Activated CD8-positive, alpha-beta memory T cell treated with anti-CD3 and anti-CD28 coated beads, Interleukin-2, amount 10 ng/mL, durations not matched to agents 7 days and 5 days (primary cell): ENCODE data around the gene TMEM51. TPM values are rescaled to one million over a fixed set of nuclear protein-coding genes. Genes with fewer than 3 reads are reported as not detected.

ENCODE experiments used
- ATAC-seq: fragments of 150-1000 bp; cut with Tn5 transposase; one replicate; pipeline ENCODE4 v1.10.0; 2021; ENCODE audit warnings: moderate library complexity
- CTCF ChIA-PET: fragments of 350-600 bp; sonication (Branson Sonifier 250); formaldehyde crosslinking; loops from one replicate; lab custom pipeline; 2021; ENCODE audit warnings: antibody characterized with exemption; lab: Charles Lee
- DNase-seq: peaks from one replicate; pipeline ENCODE4 v3.0.0-alpha.2; 2020
- H3K27ac Mint-ChIP-seq: one replicate; pipeline ENCODE4 v1.8.0; 2021; ENCODE audit warnings: mild to moderate bottlenecking, mixed read lengths
- H3K27me3 Mint-ChIP-seq: one replicate; pipeline ENCODE4 v1.8.0; 2021; ENCODE audit warnings: mixed read lengths
- H3K36me3 Mint-ChIP-seq: one replicate; pipeline ENCODE4 v1.8.0; 2021; ENCODE audit warnings: mild to moderate bottlenecking, mixed read lengths
- H3K4me1 Mint-ChIP-seq: one replicate; pipeline ENCODE4 v1.8.0; 2021; ENCODE audit warnings: mixed read lengths
- H3K4me3 Mint-ChIP-seq: one replicate; pipeline ENCODE4 v1.8.0; 2021; ENCODE audit warnings: mild to moderate bottlenecking, moderate library complexity, mixed read lengths
- H3K9me3 Mint-ChIP-seq: one replicate; pipeline ENCODE4 v1.8.0; 2022; ENCODE audit warnings: low read depth, mixed read lengths
- total RNA-seq, 2 experiments: library from RNA; stranded (reverse); gene quantifications; one replicate each; pipeline ENCODE4 v1.2.3, GENCODE V29; 2021

Gene TMEM51
- total RNA-seq, 2 experiments from 2014 or later: not detected

DNA sequence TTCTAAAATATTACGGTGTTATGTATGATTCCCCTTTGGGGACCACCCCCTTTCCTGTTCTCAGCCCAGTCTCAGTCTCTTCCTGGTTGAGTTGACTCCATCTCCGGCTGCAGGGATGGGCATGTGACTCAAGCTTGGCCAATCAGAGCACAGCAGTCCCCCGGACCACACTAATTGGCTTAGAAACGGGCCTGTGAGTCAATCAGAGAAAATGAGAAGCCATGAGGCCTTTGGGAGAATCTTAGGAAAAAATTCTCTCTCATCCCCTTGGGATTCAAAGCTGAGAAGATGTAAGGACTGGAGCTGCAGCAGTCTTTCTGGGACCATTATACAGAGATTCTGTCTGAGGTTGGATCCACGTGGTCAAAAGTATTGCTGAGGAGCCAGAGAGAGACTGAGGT lies 82.8 kb downstream of the TMEM51 start:
- ATAC-seq (no peak), DNase-seq (no peak)
- Mint-ChIP-seq H3K4me1 (peaks cover 15% of the 10 kb centered on the region), H3K36me3 (no peaks in the 10 kb centered on the region), H3K4me3 (no peak overlapping the region), H3K27ac (no peak overlapping the region), H3K27me3 (peaks cover 31% of the 10 kb centered on the region), H3K9me3 (no peaks in the 10 kb centered on the region)
- CTCF ChIA-PET: no interaction called here

DNA sequence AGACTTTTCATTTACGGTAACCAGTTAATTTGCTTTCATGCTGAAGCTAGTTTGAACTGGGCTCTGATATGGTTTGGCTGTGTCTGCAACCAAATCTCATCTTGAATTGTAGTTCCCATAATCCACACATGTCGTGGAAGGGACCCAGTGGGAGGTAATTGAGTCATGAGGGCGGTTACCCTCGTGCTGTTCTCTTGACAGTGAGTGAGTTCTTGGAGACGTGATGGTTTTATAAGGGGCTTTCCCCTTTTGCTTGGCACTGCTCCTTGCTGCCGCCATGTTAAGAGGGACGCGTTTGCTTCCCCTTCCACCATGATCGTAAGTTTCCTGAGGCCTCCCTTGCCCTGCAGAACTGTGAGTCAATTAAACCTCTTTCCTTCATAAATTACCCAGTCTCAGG lies 83.2 kb downstream of the TMEM51 start:
- ATAC-seq: no peak
- CTCF ChIA-PET: no interaction called here
- H3K9me3 Mint-ChIP-seq: no peaks in the 10 kb centered on the region
- DNase-seq: no peak
- H3K27me3 Mint-ChIP-seq: peaks cover 35% of the 10 kb centered on the region
- H3K27ac Mint-ChIP-seq: no peak overlapping the region
- H3K4me1 Mint-ChIP-seq: peaks cover 10% of the 10 kb centered on the region
- H3K36me3 Mint-ChIP-seq: no peaks in the 10 kb centered on the region
- no peak overlapping the region for H3K4me3 Mint-ChIP-seq

- ATAC-seq (no peak), DNase-seq (peak; percentile 4)
- Mint-ChIP-seq H3K4me3 (no peak overlapping the region), H3K27me3 (peaks cover 51% of the 10 kb centered on the region), H3K36me3 (no peaks in the 10 kb centered on the region), H3K27ac (no peak overlapping the region), H3K9me3 (no peaks in the 10 kb centered on the region), H3K4me1 (peaks cover 3% of the 10 kb centered on the region)
- CTCF ChIA-PET: interaction anchor here (0.7 to 1.4 kb wide), 3 partner anchors 9 to 110 kb away, joined by 3 read pairs; no protein-coding TSS in a partner anchor
These were observed 85.2 kb downstream of the TMEM51 start for GRCh38 chr1:15238789-15239188.

GRCh38 chr1:15242766-15243165 lies 89.2 kb downstream of the TMEM51 start:
- Mint-ChIP-seq H3K9me3 (peaks cover 5% of the 10 kb centered on the region), H3K4me3 (no peak overlapping the region), H3K27ac (no peak overlapping the region), H3K27me3 (peaks cover 65% of the 10 kb centered on the region), H3K4me1 (peaks cover 9% of the 10 kb centered on the region), H3K36me3 (peaks cover 6% of the 10 kb centered on the region)
- no peak for DNase-seq
- CTCF ChIA-PET: no interaction called here
- no peak for ATAC-seq

GRCh38 chr1:15243275-15244043 lies 89.9 kb downstream of the TMEM51 start:
- Mint-ChIP-seq H3K4me1 (peaks cover 15% of the 10 kb centered on the region), H3K27ac (no peak overlapping the region), H3K9me3 (peaks cover 5% of the 10 kb centered on the region), H3K4me3 (no peak overlapping the region), H3K36me3 (peaks cover 6% of the 10 kb centered on the region), H3K27me3 (peaks cover 71% of the 10 kb centered on the region)
- CTCF ChIA-PET: no interaction called here
- ATAC-seq (no peak), DNase-seq (no peak)

GRCh38 chr1:15244813-15245212 lies 91.3 kb downstream of the TMEM51 start:
- Mint-ChIP-seq H3K27ac (no peak overlapping the region), H3K9me3 (peaks cover 5% of the 10 kb centered on the region), H3K27me3 (peaks cover 78% of the 10 kb centered on the region), H3K4me1 (peaks cover 27% of the 10 kb centered on the region), H3K4me3 (no peak overlapping the region), H3K36me3 (peaks cover 9% of the 10 kb centered on the region)
- DNase-seq (peak; percentile 14), ATAC-seq (no peak)
- CTCF ChIA-PET: interaction anchor here (0.6 kb wide), 1 partner anchor 1771 kb away, joined by 3 read pairs; no protein-coding TSS in a partner anchor

GRCh38 chr1:15245593-15246360 lies 92.2 kb downstream of the TMEM51 start:
- peaks cover 5% of the 10 kb centered on the region for H3K9me3 Mint-ChIP-seq
- H3K4me1 Mint-ChIP-seq: peaks cover 32% of the 10 kb centered on the region
- peaks cover 9% of the 10 kb centered on the region for H3K36me3 Mint-ChIP-seq
- H3K27ac Mint-ChIP-seq: no peak overlapping the region
- DNase-seq (no peak), ATAC-seq (no peak)
- CTCF ChIA-PET: no interaction called here
- H3K27me3 Mint-ChIP-seq: peaks cover 86% of the 10 kb centered on the region
- no peak overlapping the region for H3K4me3 Mint-ChIP-seq

DNA sequence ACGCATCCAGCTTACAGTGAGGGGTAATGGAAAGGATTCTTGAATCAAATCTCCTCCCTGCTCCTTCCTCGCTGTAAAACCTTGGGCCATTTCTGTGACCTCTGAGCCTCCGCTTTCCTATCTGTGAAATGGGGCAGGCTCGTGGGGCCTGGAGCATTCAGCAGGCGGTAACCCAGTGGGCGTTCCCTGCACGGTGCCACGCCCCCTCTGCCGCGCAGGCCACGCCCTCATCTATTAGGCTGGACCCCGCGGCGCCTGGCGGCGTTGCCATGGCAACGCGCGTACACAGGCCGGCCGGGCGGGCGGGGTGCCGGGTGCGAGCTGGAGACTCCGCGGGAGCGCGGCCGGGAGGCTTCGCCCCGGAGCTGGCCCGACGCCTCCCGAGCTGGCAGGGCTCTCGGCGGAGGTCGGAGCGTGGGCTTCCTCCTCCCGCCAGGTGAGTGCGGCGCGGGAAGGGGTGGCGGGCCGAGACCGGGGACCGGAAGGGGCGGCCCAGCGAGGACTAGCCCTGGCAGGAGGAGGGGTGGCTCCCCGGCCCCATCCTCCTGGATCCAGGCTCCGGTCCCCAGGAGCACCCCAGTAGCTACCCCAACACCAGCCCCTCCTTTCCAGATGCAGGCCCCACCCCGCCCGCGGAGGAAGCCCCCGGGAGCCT lies 93.5 kb downstream of the TMEM51 start, which contains the start of gene FHAD1:
FHAD1 (plus strand) TSS at position 264 of the 655 bp plus-strand sequence. CDS start 4,562 bp downstream, outside the sequence.
- Mint-ChIP-seq H3K4me1 (peaks cover 37% of the 10 kb centered on the region), H3K27me3 (peaks cover 92% of the 10 kb centered on the region), H3K36me3 (peaks cover 9% of the 10 kb centered on the region), H3K9me3 (peaks cover 5% of the 10 kb centered on the region), H3K27ac (no peak within 1 kb of the TSS), H3K4me3 (peak within 1 kb of the TSS; percentile 21)
- CTCF ChIA-PET: interaction anchor here (0.6 to 0.8 kb wide), 2 partner anchors 9 to 53 kb away, joined by 3 read pairs; no protein-coding TSS in a partner anchor
- no peak for DNase-seq
- peak; percentile 13 for ATAC-seq

DNA sequence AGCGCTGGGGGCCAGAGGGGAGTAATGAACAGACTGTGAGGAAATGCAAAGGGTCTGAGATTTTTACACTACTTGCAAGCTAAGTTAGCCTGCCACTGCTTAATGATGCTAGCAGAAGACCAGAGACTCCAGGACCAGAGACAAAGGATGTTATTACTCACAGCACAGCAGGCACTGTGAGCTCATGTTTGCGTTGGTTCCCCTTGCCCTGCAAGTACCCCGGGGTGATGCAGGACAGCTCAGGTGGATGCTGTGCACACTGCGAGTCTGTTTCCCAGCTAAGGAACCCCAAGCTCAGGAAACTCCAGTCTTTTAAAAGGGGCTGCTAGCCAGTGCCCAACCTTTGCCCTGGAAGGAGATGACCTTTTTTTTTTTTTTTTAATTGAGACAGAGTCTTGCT lies 94.7 kb downstream of the TMEM51 start:
- Mint-ChIP-seq H3K9me3 (peaks cover 5% of the 10 kb centered on the region), H3K27ac (no peak overlapping the region), H3K27me3 (peaks cover 88% of the 10 kb centered on the region), H3K36me3 (peaks cover 9% of the 10 kb centered on the region), H3K4me1 (peaks cover 48% of the 10 kb centered on the region), H3K4me3 (no peak overlapping the region)
- CTCF ChIA-PET: interaction anchor here (0.7 to 1.7 kb wide), 2 partner anchors 13 to 23 kb away, joined by 3 to 6 read pairs; no protein-coding TSS in a partner anchor
- DNase-seq: no peak
- no peak for ATAC-seq

- ATAC-seq (peak; percentile 87), DNase-seq (peak; percentile 89)
- Mint-ChIP-seq H3K27me3 (peaks cover 82% of the 10 kb centered on the region), H3K36me3 (peaks cover 9% of the 10 kb centered on the region), H3K27ac (peak overlapping the region; percentile 77), H3K9me3 (peaks cover 5% of the 10 kb centered on the region), H3K4me3 (peak overlapping the region; percentile 43), H3K4me1 (peaks cover 54% of the 10 kb centered on the region)
- CTCF ChIA-PET: interaction anchor here (0.9 to 1.7 kb wide), 2 partner anchors 22 to 23 kb away, joined by 4 to 6 read pairs; no protein-coding TSS in a partner anchor
These were observed 95.5 kb downstream of the TMEM51 start for GRCh38 chr1:15249081-15249480.

- H3K27me3 Mint-ChIP-seq: peaks cover 77% of the 10 kb centered on the region
- ATAC-seq (no peak), DNase-seq (no peak)
- CTCF ChIA-PET: interaction anchor here (1.1 kb wide), 1 partner anchor 123 kb away, joined by 3 read pairs; no protein-coding TSS in a partner anchor
- peaks cover 3% of the 10 kb centered on the region for H3K36me3 Mint-ChIP-seq
- H3K9me3 Mint-ChIP-seq: no peaks in the 10 kb centered on the region
- H3K4me1 Mint-ChIP-seq: peaks cover 49% of the 10 kb centered on the region
- H3K27ac Mint-ChIP-seq: peak overlapping the region; percentile 63
- no peak overlapping the region for H3K4me3 Mint-ChIP-seq
These were observed 98.6 kb downstream of the TMEM51 start for GRCh38 chr1:15251857-15252835.

DNA sequence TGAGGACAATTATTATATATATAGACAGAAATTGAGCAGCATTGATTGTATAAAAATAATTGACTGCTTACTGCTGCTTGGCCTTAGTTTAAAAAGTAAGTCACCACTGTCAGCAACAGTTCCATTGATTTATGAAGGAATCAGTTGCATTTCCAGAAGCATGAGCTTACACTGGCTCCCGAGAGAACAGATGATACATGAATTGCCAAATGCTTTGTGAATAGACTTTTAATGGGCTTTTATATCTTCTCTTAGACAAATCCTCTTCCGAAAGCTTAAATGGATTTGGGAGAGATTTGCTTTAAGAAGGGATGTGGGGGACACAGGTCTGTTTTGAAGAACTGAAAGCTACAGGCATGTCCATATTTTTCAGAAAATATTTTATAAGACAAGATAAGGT lies 101.0 kb downstream of the TMEM51 start:
- Mint-ChIP-seq H3K9me3 (no peaks in the 10 kb centered on the region), H3K4me3 (no peak overlapping the region), H3K27ac (no peak overlapping the region), H3K36me3 (no peaks in the 10 kb centered on the region), H3K4me1 (peaks cover 31% of the 10 kb centered on the region), H3K27me3 (peaks cover 79% of the 10 kb centered on the region)
- CTCF ChIA-PET: interaction anchor here (0.8 to 1.2 kb wide), 3 partner anchors 15 to 126 kb away, joined by 3 to 5 read pairs (median 4); no protein-coding TSS in a partner anchor
- DNase-seq (no peak), ATAC-seq (no peak)
